ENCODE results near the gene CAMKMT.

CAMKMT gene

GRCh38 chr2:44424211-44424610 is 62.5 kb downstream of the CAMKMT start:
- TF ChIP-seq, protein P1, sequence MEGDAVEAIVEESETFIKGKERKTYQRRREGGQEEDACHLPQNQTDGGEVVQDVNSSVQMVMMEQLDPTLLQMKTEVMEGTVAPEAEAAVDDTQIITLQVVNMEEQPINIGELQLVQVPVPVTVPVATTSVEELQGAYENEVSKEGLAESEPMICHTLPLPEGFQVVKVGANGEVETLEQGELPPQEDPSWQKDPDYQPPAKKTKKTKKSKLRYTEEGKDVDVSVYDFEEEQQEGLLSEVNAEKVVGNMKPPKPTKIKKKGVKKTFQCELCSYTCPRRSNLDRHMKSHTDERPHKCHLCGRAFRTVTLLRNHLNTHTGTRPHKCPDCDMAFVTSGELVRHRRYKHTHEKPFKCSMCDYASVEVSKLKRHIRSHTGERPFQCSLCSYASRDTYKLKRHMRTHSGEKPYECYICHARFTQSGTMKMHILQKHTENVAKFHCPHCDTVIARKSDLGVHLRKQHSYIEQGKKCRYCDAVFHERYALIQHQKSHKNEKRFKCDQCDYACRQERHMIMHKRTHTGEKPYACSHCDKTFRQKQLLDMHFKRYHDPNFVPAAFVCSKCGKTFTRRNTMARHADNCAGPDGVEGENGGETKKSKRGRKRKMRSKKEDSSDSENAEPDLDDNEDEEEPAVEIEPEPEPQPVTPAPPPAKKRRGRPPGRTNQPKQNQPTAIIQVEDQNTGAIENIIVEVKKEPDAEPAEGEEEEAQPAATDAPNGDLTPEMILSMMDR (IDR thresholded peaks at IDR 0.05; ENCODE audit: low read length), result no peak
- TF ChIP-seq EZH2phosphoT487 (IDR thresholded peaks at IDR 0.05; ENCODE audit: low read length), result no peak
- TF ChIP-seq EZH2 (optimal IDR thresholded peaks at IDR 0.05; ENCODE audit: low read depth, low read length), result no peak
- Histone ChIP-seq H3K36me3 (replicated peaks; ENCODE audit: insufficient read depth, low read length) (no peaks in the 10 kb centered on the region), H3K4me3 (ENCODE audit: low read length) (no peak overlapping the region), H3K79me2 (ENCODE audit: low read length) (no peaks in the 10 kb centered on the region), H3K27me3 (replicated peaks; ENCODE audit: insufficient read depth, low read length) (no peaks in the 10 kb centered on the region), H3K27ac (ENCODE audit: low read length) (no peak overlapping the region), H3K9ac (ENCODE audit: low read length) (no peak overlapping the region), H3K9me2 (replicated peaks; ENCODE audit: insufficient read depth, low read length) (no peaks in the 10 kb centered on the region), H3K4me2 (ENCODE audit: low read depth, low read length) (no peak overlapping the region), H3K4me1 (ENCODE audit: low read length) (no peaks in the 10 kb centered on the region), H3K9me3 (replicated peaks; ENCODE audit: insufficient read depth, low read length) (no peaks in the 10 kb centered on the region), H4K20me1 (ENCODE audit: insufficient read depth, low read length) (no peaks in the 10 kb centered on the region), H3F3A (ENCODE audit: insufficient read depth, low read length) (no peaks in the 10 kb centered on the region), H2AFZ (ENCODE audit: low read length) (no peak overlapping the region)
- DNase-seq, result no peak

DNA sequence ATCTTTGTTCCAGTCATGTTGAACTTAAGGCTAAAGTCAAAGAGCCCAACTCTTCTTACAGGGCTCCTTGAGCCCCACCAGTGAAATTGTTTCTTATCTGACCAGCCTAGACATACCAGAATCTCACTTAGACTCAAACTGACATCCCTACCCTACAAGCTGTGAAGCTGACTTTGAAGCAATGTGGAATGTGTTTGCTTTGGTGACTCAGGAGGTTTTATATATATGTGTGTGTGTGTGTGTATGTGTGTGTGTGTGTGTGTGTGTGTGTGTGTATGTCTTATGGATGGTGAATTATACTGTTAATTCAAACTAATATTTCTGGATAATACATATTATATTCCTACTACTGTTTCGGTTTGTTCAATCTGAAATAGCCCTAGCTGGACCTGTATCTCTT is 67.3 kb downstream of the CAMKMT start:
- H2AFZ ChIP-seq (ENCODE audit: low read length), result no peak overlapping the region
- no peak for DNase-seq
- no peaks in the 10 kb centered on the region for H3K9me2 ChIP-seq (replicated peaks; ENCODE audit: insufficient read depth, low read length)
- H3K4me2 ChIP-seq (ENCODE audit: low read depth, low read length), result no peak overlapping the region
- no peaks in the 10 kb centered on the region for H3K9me3 ChIP-seq (replicated peaks; ENCODE audit: insufficient read depth, low read length)
- TF ChIP-seq EZH2 (optimal IDR thresholded peaks at IDR 0.05; ENCODE audit: low read depth, low read length) (no peak), EZH2phosphoT487 (IDR thresholded peaks at IDR 0.05; ENCODE audit: low read length) (no peak)
- TF ChIP-seq, protein P1 (IDR thresholded peaks at IDR 0.05; ENCODE audit: low read length), result no peak
- no peaks in the 10 kb centered on the region for H3F3A ChIP-seq (ENCODE audit: insufficient read depth, low read length)
- no peaks in the 10 kb centered on the region for H3K27me3 ChIP-seq (replicated peaks; ENCODE audit: insufficient read depth, low read length)
- H3K9ac ChIP-seq (ENCODE audit: low read length), result no peak overlapping the region
- no peak overlapping the region for H3K4me3 ChIP-seq (ENCODE audit: low read length)
- H3K79me2 ChIP-seq (ENCODE audit: low read length), result no peaks in the 10 kb centered on the region
- H3K27ac ChIP-seq (ENCODE audit: low read length), result no peak overlapping the region
- H3K4me1 ChIP-seq (ENCODE audit: low read length), result no peaks in the 10 kb centered on the region
- H4K20me1 ChIP-seq (ENCODE audit: insufficient read depth, low read length), result no peaks in the 10 kb centered on the region
- no peaks in the 10 kb centered on the region for H3K36me3 ChIP-seq (replicated peaks; ENCODE audit: insufficient read depth, low read length)

GRCh38 chr2:44430342-44430741 is 68.6 kb downstream of the CAMKMT start:
- no peaks in the 10 kb centered on the region for H3K79me2 ChIP-seq (ENCODE audit: low read length)
- H3K4me2 ChIP-seq (ENCODE audit: low read depth, low read length), result no peak overlapping the region
- DNase-seq, result no peak
- no peaks in the 10 kb centered on the region for H3K27me3 ChIP-seq (replicated peaks; ENCODE audit: insufficient read depth, low read length)
- H2AFZ ChIP-seq (ENCODE audit: low read length), result no peak overlapping the region
- no peak overlapping the region for H3K9ac ChIP-seq (ENCODE audit: low read length)
- no peaks in the 10 kb centered on the region for H3K36me3 ChIP-seq (replicated peaks; ENCODE audit: insufficient read depth, low read length)
- H3K9me2 ChIP-seq (replicated peaks; ENCODE audit: insufficient read depth, low read length), result no peaks in the 10 kb centered on the region
- H3K4me3 ChIP-seq (ENCODE audit: low read length), result no peak overlapping the region
- H4K20me1 ChIP-seq (ENCODE audit: insufficient read depth, low read length), result no peaks in the 10 kb centered on the region
- TF ChIP-seq, protein P1 (IDR thresholded peaks at IDR 0.05; ENCODE audit: low read length), result no peak
- TF ChIP-seq EZH2phosphoT487 (IDR thresholded peaks at IDR 0.05; ENCODE audit: low read length) (no peak), EZH2 (optimal IDR thresholded peaks at IDR 0.05; ENCODE audit: low read depth, low read length) (no peak)
- no peaks in the 10 kb centered on the region for H3K4me1 ChIP-seq (ENCODE audit: low read length)
- H3F3A ChIP-seq (ENCODE audit: insufficient read depth, low read length), result no peaks in the 10 kb centered on the region
- no peak overlapping the region for H3K27ac ChIP-seq (ENCODE audit: low read length)
- no peaks in the 10 kb centered on the region for H3K9me3 ChIP-seq (replicated peaks; ENCODE audit: insufficient read depth, low read length)
